GM18873 (cell line): Measurements from ENCODE around the gene NRAP.

ENCODE experiments used
- ATAC-seq: cut with Tn5 transposase; IDR thresholded peaks from one replicate; pipeline ENCODE4 v1.9.1; 2021; ENCODE audit warnings: mild to moderate bottlenecking, moderate library complexity, moderate number of reproducible peaks; ENCODE audit not compliant: unreplicated experiment, low FRiP score

NRAP gene

DNA sequence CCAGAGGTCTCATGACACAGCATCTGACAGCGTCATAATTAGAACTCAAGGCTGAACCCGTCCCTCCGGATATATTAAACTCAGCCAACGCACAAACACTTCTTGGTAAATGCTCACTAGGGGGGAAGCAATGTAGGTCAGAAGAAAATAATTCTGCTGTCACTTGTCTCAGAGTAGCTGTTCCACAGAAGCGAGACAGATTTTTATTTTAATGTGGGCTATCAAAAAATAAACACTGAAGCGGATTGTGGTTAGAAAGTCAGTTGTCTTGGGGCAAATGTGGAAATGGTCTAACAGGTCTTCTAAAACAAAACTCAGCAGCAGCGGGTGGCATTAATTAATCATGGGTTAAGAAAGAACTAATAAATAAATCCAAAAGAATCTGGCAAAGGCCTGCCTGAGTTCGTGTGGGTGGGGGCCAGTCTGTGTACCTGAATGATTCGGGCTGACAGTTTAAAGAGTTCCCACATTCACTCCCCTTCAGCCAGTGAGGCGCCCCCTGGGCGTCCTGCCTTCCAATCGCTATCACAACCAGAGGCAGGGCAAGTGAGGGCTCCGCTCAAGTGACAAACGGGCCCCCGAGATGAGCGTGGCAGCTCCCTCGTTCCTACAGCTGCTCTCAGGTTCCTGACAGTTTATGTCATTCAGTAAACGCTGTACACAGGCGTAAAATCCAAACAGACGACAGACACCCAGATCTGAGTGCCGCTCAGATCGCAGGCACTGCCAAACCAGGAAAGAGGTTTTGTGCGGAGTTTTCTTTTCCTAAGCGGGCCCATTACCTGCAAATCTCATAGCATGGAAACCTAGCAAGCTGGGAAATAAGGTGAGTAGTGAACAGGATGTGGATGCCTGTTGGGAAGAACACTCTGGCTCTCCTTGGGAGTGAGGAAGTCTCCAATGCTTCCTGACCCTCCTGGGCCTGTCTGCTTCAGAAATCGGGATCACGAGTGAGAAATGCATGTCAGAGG is 52.9 kb downstream of the NRAP start:
- no peak for ATAC-seq

DNA sequence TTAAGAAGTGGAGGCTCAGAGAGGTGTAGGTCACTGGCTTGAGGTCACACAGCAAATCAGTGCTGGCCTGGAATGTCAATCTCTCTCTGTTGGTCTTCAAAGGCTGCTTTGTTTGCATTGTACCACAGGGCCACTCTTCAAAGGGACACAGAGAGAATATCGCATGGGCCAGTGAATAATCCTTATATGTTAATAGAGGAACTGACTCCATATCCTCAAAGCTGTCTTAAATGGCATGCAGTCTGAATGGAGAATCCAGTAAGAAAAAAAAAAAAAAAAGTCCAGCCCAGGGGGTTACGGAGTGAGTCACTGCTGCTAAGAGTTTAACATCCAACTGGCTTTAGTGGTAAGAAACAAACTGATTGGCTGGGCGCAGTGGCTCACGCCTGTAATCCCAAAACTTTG is 54.1 kb downstream of the NRAP start:
- no peak for ATAC-seq

DNA sequence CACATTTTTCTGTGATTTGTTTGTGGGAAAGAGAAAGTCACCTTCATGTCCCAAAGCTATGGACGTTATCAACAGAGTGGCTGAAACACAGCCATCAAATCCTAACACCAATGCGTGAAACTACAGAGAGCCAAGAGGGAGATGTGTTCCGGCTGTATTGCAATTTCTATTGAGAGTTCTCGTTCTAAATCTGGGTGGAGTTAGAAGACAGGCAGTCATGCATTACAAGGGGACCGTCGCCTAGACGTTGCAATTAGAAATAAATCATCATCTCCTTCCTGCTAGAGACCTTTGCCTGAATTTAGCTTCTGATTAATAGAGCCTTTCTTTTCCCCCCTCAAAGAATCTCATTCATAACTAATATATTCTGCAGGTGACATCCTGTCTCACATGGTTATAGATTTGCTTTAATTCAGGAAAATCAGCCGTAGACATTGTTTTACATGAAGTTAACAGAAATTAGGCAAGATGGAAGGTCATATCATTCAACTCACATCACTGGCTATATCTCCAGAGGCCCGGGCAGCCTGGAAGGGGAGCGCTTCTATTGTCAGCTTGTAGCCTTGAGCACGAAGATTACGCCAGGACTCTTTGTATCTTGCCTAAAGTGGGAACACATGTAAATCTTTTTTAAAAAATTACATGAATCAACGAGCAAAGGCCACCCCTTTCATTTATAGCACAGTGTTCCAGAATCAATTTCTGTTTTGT is 58.4 kb downstream of the NRAP start:
- no peak for ATAC-seq

DNA sequence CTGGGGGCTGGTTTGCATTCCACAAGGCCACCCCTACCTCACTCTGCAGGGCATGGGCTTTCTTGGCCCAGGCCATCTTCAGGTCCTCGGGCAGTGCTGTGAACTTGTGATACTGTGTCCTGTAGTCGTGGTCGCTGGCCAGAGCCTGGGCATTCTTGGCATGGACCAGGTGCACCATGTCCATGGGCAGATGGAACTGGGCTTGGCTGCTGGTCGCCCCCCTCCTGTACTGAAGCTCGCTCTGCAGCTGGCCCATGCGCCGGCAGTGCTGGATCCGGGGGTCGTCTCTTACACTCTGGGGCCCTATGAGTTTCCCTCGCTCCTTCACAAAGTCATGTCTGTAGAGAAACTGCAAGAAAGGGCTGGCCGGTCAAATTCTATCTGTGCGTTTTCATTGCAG is 59.3 kb downstream of the NRAP start:
- no peak for ATAC-seq

DNA sequence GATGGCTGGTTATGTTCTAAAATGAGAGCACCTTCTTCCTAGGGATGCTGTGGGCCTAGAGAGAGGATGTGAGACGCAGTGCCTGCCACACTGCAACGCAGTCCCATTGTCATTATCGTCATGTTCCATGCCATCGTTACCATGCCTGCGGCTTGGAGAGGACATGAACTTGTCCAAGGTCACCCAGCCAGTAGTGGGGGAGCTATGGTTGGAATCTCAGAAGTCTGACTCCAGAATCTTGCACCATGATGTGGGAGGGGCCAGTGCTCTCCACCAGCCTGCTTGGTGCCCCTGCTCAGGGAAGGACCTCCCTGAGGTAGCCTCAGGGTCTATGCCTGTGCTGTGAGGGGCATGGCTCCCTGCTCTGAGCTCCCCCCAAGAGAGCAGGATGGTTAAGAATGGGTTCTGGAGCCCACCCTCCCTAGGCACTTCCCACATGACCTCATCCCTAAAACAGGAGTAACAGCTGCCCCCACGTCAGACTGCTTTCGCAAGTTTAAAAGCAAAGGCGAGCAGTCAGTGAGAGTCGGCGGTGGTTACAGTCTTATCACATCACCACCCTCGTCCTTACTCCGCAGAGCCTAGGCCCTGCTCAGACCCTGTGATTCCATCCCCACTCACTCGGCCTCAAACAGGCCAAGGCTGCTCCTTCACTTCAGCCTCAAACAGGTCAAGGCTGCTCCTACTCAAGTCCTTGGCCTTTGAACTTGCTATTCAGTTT is 60.6 kb downstream of the NRAP start:
- ATAC-seq, result no peak

DNA sequence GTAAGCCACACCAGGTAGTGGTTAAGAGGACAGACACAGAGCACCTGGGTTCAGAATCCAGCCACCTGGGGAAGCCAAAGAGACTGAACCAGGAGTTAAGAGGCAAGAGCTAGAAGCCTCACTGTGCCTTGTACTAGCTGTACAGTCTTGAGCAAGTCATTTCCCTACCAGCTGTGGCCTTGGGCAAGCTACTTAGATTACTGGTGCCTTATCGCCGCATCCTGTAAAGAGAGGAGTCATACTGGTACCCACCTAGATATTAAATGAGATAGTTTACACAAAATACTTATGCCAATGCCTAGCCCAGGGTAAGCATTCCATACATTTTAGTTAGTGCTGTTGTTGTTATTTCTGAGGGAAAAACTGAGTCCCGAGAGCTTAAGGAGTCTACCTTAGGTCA is 63.3 kb downstream of the NRAP start:
- no peak for ATAC-seq

DNA sequence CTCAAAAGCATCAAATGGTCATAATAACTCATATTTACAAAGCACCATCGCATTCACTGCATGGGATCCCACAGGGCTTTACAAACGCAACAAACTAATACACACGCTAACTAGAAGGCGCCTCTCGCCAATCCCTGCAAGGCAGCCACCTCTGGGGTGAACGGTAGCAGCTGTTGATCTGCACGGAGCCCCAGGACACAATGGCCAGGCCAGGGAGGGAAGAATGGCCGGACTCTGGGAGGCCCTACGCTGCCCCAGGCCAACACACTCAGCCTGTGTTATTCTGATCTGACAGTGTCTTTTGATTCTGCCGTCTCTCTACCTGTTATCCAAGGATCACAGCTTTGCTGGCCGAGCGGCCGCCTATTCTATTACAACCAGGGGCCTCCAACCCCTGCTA is 69.2 kb downstream of the NRAP start:
- no peak for ATAC-seq

DNA sequence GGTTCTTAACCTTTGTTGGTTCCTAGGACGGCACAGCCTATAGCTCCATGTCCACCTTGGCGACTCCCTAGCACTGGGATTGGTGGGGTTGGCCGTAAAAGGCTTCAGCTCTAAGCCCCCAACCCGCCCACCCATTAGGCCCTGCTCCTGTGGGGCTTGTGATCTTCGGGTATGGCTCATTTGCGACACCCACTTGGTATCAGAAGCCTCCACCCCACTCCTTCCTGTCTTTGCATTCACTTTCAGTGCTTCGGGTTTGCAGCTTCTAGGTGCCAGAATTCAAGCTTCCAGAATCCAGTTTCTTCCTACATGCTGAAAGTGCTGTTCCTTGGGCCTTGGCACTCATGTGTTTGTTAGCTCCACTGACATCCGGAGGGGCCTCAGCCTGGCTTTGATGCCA is 71.5 kb downstream of the NRAP start:
- no peak for ATAC-seq

DNA sequence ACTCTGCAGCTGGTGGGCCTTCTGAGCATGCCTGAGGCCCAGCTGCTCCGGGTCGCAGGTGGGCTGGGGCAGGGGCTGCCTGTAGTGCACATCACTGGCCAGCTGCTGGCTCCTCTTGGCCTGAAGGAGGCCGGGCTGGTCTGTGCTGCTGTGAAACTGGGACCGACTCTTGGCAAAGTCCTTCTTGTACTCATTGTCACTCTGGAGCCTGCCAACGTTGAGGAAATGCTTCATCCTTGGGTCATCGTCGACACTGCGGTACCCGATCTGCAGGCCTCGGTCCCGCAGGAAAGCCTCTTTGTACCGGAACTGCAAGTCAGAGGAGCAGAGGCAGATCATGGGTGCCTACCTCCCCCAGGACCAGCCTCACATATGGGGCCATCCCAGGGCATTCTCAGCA is 73.3 kb downstream of the NRAP start:
- ATAC-seq, result no peak

DNA sequence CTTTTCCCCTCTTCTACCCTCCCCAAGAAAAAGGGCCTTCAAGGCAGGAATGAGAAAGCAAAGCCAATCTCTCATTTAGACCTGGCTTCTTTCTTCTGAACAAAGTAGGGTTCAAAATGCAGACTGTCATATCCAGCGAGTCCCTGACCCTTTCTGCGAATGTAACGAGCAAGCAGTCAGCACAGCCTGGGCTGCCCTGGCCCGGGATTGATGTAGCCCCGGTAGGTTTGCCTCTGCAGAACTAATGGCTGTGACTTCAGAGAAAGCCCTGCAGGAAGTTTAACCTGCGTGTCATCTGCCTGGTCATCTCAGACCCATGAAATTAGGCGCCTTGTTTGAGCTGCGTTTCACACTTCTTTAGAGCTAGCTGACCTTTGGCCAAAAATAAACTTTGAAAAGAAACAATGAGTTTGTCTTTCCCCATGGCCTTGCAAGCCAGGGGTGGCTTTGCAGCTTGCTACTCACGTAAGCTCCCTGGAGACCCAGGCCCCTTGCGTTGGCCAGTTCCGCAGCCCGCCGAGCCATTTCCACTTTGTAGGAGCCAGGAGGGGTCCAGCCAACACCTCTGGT is 74.6 kb downstream of the NRAP start:
- ATAC-seq, result no peak

DNA sequence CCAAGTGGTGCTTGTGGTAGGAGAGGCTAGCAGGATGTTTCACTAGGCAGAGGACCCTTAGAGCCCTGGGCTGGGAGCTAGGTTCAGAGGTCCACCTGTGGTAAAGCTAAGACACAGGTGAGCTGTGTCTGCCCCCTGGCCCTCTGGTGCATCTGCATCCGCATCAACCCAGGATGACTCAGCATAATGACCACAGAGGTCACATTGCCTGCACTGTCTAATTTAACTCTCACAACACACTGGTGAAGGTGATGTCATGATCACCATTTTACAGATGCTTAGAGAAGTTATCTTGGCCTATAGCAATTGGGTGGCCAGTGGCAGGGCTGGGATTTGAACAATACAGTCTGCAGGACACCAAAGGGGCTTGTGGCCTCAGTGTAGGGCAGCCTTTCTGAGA is 77.9 kb downstream of the NRAP start:
- no peak for ATAC-seq

DNA sequence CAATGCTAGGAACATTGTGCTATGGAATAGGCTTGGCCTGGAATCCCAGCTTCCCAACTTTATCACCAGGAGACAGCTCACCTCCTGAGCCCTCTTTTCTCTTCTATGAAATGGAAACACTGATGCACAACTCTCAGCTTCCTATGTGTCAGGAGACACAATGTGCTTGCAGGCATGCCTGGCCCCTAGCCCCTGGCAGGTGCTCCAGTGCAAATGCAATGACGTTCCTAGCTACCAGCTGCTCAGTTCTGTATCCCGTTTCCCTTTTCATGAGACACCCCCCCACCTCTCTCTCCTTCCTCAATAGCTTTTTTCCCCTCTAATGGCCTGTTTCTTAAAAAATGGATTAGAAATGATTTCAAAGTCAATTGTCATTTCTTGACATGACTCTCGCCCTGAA is 80.3 kb downstream of the NRAP start:
- no peak for ATAC-seq

DNA sequence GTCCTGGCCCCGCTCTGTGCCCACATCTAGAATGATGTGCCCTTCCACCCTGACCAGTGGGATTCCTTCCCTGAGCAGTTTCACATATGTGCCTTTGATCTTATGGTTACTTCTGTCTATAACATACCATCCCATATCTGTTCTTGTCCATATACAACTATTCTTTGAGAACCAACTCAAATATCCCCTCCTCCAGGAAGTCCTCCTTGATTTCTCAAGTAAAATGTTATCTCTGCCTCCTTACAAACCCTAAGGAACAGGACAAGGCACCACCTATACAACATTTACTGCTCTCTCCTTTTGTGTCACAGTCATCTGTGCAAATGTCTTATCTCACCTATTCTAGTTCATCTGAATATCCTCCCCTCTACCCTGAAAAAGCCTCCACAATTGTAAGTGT is 82.7 kb downstream of the NRAP start:
- no peak for ATAC-seq

DNA sequence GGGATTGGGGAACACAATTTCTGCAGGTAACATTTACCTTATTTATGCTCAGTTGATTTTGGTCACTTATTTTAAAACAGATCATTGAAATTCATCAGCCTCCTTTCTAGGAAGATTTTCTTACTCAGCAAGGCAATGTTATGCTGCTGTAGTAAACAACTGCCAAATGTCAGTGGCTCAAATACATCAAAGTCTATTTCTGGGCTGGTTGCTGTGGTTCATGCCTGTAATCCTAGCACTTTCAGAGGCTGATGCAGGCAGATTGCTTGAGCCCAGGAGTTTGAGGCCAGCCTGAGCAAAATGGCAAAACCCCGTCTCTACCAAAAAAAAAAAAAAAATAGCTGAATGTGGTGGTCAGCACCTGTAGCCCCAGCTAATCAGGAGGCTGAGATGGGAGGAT is 85.1 kb downstream of the NRAP start:
- ATAC-seq, result no peak

DNA sequence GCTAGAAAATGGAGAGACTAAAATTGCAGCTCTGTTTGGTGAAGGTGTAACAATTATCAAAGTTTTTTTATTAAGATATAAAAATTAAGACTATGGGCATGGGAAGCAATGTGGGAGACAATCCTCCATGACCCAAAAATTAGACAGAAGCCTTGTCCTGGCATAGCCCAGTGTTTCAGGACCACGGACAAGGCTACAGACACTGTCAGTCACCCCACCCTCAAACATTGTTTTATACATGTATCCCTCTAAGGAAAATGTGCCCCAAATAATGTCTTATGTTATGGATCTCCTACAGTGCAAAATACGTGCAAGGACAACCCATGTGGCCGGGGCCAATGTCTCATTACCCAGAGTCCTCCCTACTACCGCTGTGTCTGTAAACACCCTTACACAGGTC is 87.0 kb downstream of the NRAP start:
- ATAC-seq, result no peak

DNA sequence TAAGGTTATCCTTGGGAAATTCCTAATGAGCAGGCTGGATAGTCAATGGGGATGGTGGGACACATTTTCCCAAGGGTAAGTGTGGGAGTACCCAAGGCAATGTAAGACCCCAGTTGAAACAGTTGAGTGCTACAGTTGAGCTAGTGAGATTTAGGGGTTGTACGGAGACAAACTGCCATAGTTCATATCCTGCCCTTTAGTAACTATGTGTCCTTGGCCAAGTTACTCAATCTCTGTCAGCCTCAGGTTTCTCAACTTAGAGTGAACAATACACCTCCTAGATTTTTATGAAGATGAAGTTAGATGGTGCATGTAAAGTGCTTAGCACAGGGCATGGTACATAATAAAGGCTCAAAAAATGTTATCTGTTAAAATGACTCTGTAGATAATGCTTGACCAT is 90.5 kb downstream of the NRAP start:
- no peak for ATAC-seq

DNA sequence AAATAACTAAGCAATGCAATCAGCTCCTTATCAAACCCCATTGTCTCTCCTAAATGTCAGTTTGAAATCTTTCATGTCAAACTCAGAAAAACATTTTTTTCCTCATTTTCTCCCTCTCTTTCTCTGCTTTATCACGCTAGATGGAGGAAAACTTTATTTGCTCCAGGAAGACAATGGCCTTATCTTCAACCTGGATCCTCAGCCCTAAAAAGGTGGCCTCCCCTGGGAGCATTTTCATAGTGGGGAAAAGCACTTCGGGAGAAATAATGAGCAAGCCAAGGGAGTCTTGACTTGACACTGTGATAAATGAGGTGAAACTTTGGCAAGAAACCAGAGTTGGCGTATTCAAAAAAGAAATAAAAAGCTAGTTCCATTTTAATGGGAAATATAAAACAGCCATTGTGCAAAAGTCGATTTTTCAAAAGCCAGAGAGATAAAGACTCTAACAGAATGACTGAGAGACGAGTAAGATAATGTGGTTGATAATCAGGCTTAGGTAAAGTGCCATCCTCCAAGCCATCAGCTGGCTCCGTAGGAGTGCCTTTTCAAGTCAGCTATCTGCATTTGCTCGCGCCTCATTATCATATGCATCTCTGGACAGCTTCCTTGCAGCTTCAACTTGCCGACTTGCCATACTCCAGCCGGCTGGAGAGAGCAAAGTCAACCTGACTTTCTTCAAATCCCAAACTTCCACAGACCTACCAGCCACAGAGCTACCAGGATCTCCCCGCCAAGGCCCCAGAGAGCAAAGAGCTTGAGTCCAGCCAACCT is 91.1 kb downstream of the NRAP start:
- no peak for ATAC-seq

DNA sequence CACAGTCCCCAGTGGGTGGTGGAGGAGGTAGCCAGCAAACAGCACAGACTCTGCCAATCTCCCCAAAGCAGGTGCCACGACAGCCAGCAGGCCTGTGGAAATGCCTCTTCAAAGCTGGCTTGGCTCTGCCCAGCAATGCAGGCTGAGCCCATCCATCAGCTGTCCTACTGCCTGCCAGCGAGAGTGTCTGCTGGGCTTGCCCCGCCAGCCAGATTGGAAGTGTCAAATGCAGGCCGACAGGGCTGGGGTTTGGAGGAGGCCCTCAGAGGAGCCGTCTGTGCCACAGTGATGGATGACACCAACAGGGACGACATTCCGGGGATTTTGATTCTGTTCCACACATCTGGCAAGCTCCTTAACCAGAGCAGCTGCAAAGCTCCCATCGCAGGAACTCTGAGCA is 94.3 kb downstream of the NRAP start:
- ATAC-seq, result no peak

DNA sequence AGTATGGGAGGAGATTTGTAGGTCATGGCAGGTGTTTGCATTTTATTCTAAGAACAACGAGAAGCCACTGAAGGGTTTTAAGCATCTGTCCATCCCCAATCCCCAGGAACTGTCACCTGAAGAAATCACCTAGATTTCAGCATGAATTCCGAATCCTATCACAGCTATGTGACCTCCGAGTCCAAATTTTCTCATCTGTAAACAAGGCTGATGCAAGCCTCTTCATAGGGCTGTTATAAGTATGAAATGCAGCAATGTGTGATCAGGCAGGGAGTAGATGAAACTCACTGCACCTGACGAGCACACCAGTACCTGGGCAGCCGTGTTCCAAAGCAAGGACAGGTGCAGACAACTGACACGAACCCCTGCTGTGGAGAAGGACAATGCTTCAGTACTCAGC is 97.0 kb downstream of the NRAP start:
- ATAC-seq, result no peak

DNA sequence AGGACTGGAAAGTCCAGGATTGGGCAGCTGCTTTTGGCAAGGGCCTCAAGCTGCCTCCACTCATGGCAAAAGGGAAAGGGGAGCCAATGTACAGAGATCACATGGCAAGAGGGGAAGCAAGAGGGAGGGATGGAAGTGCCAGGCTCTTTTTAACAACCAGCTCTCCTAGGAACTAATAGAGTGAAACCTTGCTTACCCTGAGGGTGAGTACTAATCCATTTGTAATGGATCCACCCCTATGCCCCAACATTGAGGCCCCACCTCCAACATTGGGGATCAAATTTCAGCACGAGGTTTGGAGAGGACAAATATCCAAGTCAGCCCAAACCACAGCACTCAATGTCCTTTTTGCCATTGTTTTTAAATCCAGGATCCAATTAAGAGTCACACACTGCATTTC is 98.5 kb downstream of the NRAP start:
- ATAC-seq, result no peak
